ENCODE data around the gene TEKTIP1.

GRCh38 chr19:3580156-3580934 is 41.4 kb downstream of the TEKTIP1 start:
- TF ChIP-seq EZH2 (IDR thresholded peaks at IDR 0.05; ENCODE audit: borderline replicate concordance) (no peak), EZH2phosphoT487 (IDR thresholded peaks at IDR 0.05; ENCODE audit: low read depth, severe bottlenecking, unreplicated experiment) (no peak)
